GM13977 (cell line): Measurements from ENCODE around the gene TMEM62.
A peak's percentile ranks its signal among the peaks of the same experiment; 100 is the strongest.

Experiments used
- DNase-seq: peaks from one replicate; pipeline ENCODE4 v3.0.0; 2012; ENCODE audit warnings: low spot score
- CTCF ChIP-seq: IDR thresholded peaks from 2 replicates; pipeline ENCODE4 v1.5.1; 2012; ENCODE audit warnings: mild to moderate bottlenecking, control low read depth; ENCODE audit not compliant: insufficient read depth; ENCODE audit errors: extremely low read depth, missing control alignments
- in situ Hi-C: fragments of 300-500 bp; cut with MboI; formaldehyde crosslinking; loops from one replicate; pipeline ENCODE4 v1.12.0; 2022; ENCODE audit warnings: low sequenced_read_pairs, low pct_unique_long_range_greater_than_20kb, mixed read lengths, inconsistent platforms; ENCODE audit not compliant: unreplicated experiment

The TMEM62 gene

GRCh38 chr15:43103907-43104306, 29.5 kb upstream of the TMEM62 start:
- no peak for TF ChIP-seq CTCF
- in situ Hi-C loops, result no loop called here
- no peak for DNase-seq

DNA sequence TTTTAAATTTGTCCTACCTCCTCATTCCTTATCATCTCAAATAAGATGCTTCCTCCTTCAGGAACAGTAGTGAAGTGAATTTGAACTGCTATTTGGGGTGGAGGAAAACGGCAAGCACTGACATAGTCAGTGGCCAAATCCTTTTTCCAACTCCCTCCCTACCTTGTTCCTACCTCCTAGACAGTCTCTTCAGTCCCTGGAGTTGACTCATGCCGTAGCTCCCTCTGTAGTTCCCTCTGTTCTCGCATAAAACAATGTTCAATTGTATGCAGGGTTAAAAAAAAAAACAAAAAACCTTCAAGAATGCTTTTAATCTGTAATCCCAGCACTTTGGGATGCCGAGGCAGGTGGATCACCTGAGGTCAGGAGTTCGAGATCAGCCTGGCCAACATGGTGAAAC, 29.0 kb upstream of the TMEM62 start:
- DNase-seq, result no peak
- in situ Hi-C loops, result no loop called here
- no peak for TF ChIP-seq CTCF

DNA sequence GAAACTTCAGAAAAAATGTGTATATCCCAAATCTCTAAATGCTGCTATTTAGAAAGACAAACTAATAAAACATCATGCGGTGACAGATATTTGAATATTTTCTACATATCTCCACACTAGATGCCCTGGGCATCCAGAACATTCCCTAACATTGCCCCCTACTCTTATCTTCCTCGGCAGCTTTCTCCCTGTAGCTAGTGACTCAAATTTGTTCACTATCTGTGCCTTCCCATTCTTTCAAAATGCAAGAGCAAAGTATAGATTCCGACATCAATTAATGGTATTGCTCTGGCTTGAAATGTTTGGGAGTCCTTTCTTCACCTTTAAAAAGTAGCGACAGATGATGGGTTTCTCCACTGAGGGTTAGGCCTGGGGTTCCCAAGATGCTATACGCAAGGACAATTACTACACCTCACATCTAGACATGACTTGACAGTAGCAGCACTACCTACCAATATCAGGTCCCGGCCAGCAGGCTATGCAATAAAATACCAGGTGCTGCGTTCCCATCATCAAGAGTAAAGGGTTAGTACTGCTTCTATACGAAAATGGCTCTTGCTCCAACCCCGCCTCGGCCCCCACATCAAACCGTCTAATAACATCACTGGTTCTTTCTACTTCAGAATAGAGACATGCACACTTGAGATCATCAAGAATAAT, 28.2 kb upstream of the TMEM62 start:
- TF ChIP-seq CTCF, result no peak
- DNase-seq, result no peak
- in situ Hi-C loops, result no loop called here

DNA sequence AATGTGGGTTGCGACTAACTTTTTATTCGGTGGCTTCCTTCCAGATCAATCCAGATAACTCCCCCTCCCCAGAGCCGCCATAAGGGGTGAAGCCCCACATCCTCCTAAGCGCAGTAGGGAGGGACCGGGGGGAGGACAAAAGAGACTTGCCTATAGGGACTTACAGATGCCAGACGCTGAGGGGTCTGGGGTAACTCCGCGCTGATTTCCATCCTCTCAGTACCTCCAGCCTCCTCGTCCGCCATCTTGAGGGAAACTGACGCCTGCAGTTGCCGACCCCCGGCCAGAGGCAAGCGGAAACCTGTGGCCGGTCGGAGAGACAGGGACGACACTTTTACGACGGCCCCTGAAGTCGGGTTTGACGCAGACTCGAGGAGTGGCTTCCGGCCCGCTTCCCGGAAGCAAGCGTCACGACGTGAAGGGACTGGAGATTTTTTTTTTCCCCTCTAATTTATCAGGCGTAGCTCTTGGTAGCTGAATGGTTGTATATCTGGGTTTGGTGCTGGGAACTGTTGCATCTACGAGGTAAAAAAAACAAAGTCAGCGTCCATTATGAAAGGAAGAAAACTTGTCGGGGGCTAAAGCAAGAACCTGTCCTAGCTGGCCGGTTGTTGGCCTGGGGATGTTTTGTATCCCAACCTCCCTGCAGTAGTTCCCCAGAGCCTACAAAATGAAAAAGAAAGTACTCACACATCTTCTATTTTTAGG, 27.5 kb upstream of the TMEM62 start, which contains the start of gene UBR1:
TSS of gene UBR1 (minus strand) at position 261 of the 708 bp plus-strand sequence. CDS start at position 245, 16 bp downstream.
- in situ Hi-C loops, result no loop called here
- DNase-seq, result peak; percentile 86
- no peak for TF ChIP-seq CTCF

GRCh38 chr15:43106486-43106829, 26.9 kb upstream of the TMEM62 start:
- no peak for TF ChIP-seq CTCF
- DNase-seq, result no peak
- in situ Hi-C loops, result no loop called here

DNA sequence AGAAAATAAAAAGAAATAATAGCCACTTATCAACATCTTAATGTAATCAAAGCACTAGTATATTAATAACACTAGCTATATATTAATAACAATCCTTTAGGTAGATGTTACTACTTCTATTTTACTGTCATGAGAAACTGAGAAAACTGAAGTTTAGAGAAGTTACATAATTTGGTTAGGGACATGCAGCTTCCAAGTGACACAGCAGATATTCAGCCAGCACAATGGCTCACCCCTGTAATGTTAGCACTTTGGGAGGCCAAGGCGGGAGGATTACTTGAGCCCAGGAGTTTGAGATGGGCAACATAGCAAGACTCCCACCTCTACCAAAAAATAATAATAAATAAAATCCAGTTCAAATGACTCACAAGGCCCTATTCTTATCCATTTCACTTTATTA, 25.6 kb upstream of the TMEM62 start:
- in situ Hi-C loops, result no loop called here
- DNase-seq, result no peak
- TF ChIP-seq CTCF, result no peak
